Colon (tissue), 2 donors: ENCODE measurements around the gene RGL1.
"Not testable (repeated sequence)": the region's sequence is repeated elsewhere in the genome, so short reads cannot be mapped to it uniquely, and the experiment has no call there.

ENCODE experiments used
- FAIRE-seq: peaks from 2 replicates; lab custom pipeline; 2012; peaks lifted over from hg19 to GRCh38; lab: Jason Lieb, UNC
- donor health status: control.
- donor health status: control.

The RGL1 gene

GRCh38 chr1:183804916-183805841 is at the start of gene RGL1:
Gene RGL1, plus strand, starts transcription at chr1:183805120. Its CDS starts 178 bp downstream, at chr1:183805298.
- no peak for FAIRE-seq

DNA sequence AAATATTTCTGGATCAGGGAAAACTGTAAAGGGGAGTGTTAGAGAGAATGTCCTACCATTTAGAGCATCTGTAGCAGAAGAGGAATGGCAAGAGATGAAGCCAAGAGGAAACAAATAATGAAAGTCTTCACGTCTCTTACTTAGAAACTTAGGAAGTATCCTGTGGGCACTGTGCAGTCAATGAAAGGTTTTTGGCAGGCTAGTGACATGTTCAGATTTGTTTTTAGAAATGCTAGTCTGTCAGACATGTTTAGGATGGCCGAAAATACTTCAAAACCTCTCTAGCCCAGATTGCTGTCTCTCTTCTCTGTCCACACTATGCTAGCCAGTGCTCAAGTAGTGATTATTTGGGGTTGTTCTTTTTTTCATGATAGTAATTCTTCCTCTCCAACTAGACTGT is 48.6 kb upstream of the RGL1 start:
- FAIRE-seq: no peak

- no peak for FAIRE-seq
Measured at GRCh38 chr1:183757061-183757460, 47.9 kb upstream of the RGL1 start.

GRCh38 chr1:183758913-183759312 is 46.0 kb upstream of the RGL1 start:
- no peak for FAIRE-seq

- FAIRE-seq: no peak
Measured at GRCh38 chr1:183760661-183761060, 44.3 kb upstream of the RGL1 start.

GRCh38 chr1:183761871-183762270 is 43.0 kb upstream of the RGL1 start:
- no peak for FAIRE-seq

- FAIRE-seq: not testable (repeated sequence)
Measured at GRCh38 chr1:183762856-183763255, 42.1 kb upstream of the RGL1 start.

- FAIRE-seq: no peak
Measured at GRCh38 chr1:183764981-183765380, 39.9 kb upstream of the RGL1 start.

DNA sequence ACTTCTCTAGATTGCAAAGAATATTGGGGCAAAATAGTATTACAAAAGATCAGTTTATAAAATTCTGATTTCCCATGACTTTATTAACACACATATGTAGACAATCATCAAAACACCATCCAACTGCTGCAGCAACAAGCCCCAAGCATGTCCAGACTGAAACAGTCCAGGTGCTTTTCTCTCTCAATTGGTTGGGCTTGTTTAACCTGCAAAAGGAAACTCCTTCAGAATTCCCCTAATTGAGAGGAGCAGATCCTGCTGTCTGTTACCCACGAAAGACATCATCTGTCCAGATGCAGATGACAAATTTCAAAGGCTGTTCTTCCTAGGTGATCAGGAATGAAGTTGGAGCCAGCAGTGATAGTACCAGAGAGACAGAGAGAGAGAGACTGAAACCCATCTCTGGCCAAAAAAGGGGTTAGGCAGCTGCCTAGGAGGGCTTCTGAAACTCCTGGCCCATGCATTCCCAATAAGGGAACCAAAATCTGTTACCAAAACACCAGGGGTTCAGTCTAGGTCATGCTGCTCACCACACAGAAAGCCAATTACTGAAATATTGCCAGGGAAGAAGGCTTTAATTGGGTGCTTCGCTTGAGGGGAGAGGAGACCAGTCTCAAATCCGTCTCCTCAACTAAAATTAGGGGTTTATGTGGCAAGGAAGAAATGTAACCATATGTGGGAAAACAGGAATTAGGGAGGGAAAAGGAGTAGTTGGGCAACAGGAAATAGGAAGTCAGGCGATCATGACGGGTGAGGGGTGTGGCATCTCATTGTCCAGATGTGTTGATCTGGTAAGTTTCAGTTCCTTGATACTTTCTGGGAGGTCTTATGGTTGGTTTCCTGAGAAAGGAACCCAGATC is 34.7 kb upstream of the RGL1 start:
- FAIRE-seq: no peak

DNA sequence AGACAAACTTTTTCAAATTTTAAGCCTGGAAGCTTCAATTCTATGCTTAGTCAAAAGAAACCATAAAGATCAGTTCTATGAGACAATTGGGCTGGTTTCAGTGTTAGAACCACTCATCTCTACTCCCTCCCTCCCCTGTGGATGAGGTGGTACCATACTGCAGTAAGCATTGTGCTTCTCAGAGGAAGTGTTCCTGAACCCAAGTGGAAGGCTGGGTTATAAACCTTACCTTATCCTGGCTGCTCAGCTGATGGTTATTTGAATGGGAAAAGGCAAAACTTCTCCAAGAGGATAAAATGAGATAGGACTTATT is 34.1 kb upstream of the RGL1 start:
- no peak for FAIRE-seq

GRCh38 chr1:183773482-183774274 is 31.2 kb upstream of the RGL1 start:
- no peak for FAIRE-seq

DNA sequence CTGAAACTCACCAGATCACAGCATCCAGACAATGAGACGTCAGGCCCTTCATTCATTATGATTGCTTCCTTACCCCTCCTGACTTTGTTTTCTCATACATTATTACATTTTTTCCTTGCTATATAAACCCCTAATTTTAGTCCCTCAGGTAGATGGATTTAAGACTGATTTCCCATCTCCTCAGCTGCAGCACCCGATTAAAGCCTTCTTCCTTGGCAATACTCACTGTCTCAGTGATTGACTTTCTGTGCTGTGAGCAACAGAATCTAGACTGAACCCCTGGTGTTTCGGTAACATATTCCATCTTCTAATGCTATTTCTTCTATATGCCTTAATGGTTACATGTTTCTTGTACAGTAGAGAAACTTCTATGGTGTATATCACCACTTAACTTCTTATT is 30.0 kb upstream of the RGL1 start:
- no peak for FAIRE-seq

GRCh38 chr1:183776731-183777130 is 28.2 kb upstream of the RGL1 start:
- no peak for FAIRE-seq

DNA sequence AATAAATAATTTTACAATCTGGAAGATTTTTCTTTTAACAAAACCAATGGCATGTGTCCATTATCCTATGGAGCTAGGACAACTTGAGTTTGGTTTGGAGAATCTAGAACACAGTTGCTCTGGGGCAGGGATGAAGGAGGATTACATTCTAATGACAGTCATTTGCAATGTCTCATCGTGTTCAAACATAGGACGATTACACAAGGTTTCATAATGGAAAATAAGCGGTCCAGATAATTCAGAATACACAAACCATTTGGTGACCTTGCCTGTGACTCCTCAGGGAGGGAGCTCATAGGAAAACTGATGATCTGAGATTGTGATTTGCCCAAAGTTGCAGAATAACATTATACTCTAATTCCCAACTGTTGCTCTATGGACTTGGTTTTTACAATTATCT is 27.6 kb upstream of the RGL1 start:
- FAIRE-seq: no peak

DNA sequence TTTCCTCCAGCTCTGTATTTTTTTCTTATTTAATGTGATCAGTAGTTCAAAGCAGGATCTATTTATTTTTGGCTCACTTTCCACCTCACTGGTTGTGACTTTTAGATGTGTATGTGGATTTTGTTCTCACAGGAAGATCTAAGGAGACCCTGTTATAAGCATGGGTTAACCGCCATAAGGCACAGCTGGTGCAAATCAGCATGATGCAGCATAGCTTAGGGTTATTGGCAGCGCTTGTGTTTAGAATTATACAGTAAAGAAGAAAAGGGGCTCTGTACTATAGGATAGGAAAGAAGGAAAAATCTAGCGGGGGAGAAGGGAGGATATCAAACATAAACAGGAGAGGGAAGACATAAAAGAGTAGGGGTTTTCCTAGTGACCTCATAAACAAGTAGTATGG is 26.9 kb upstream of the RGL1 start:
- FAIRE-seq: no peak

GRCh38 chr1:183778568-183779433 is 26.1 kb upstream of the RGL1 start:
- no peak for FAIRE-seq

DNA sequence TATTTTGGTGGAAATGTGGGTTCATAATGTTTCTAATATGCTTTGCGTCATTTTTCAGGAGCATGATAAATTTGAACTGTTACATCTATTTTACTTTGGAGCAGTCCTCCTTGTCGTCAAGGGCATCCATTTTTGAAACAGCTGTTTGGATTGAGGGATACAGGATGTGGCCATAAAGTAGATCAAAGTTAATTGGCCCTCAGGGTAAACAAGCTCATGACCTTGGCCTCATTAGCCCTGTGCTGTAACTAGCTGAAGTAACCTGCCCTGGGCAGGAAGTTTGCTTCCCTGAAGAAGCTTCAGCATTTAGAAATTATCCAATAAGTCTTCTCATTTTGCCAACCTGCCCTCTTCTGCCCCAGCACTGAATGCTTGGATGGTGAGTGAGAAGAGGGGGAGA is 24.8 kb upstream of the RGL1 start:
- FAIRE-seq: no peak

GRCh38 chr1:183780757-183781156 is 24.2 kb upstream of the RGL1 start:
- no peak for FAIRE-seq

DNA sequence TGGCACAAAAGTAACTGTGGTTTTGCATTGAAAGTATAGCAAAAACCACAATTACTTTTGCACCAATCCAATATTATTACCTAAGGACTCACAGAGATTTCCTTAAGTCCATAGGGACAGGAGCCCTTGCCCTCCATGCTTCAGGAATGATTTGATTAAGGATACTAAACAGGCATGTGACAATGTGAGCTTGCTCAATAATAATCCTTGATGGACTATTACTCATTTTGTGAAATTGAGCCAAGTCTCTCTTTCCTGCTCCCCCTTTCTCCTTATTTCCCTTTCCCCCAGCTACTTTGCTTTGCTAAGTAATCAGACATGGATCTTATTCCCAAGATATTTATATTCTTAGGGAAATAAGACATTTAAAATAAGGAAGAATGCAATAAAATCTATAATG is 21.6 kb upstream of the RGL1 start:
- FAIRE-seq: no peak

- FAIRE-seq: no peak
Measured at GRCh38 chr1:183783767-183784637, 20.9 kb upstream of the RGL1 start.
